Endodermal cell (in vitro differentiated cells): ENCODE measurements around the gene PRKCE. TPM values are rescaled to one million over a fixed set of nuclear protein-coding genes. Genes with fewer than 3 reads are reported as not detected.

Experiments
- DNase-seq: peaks from one replicate; pipeline ENCODE4 v3.0.0-alpha.2; 2017
- H3K27ac ChIP-seq: 2 replicates; pipeline ENCODE4 v1.5.1; 2013; ENCODE audit warnings: mild to moderate bottlenecking, low read depth, low read length, moderate library complexity
- H3K27me3 ChIP-seq: 2 replicates; pipeline ENCODE4 v1.6.1; 2013; ENCODE audit warnings: mild to moderate bottlenecking, low read length, moderate library complexity; ENCODE audit not compliant: insufficient read depth, control insufficient read depth, poor library complexity, severe bottlenecking
- H3K36me3 ChIP-seq: 2 replicates; pipeline ENCODE4 v1.7.0; 2013; ENCODE audit warnings: mild to moderate bottlenecking, low read length, moderate library complexity; ENCODE audit not compliant: control insufficient read depth, insufficient read depth
- H3K4me1 ChIP-seq: one replicate; pipeline ENCODE4 v1.7.0; 2013; ENCODE audit warnings: low read length; ENCODE audit not compliant: control insufficient read depth, insufficient read depth
- H3K4me3 ChIP-seq: 2 replicates; pipeline ENCODE4 v1.5.1; 2013; ENCODE audit warnings: mild to moderate bottlenecking, low read length, moderate library complexity
- H3K9ac ChIP-seq: 2 replicates; pipeline ENCODE4 v1.6.1; 2013; ENCODE audit warnings: mild to moderate bottlenecking, low read length, moderate library complexity; ENCODE audit not compliant: poor library complexity, severe bottlenecking; ENCODE audit errors: extremely low read depth
- H3K9me3 ChIP-seq: 2 replicates; pipeline ENCODE4 v1.6.1; 2013; ENCODE audit warnings: mild to moderate bottlenecking, low read length, moderate library complexity; ENCODE audit not compliant: control insufficient read depth
- H3K27ac Mint-ChIP-seq: 2 replicates; pipeline ENCODE4 v1.8.0; 2020; ENCODE audit warnings: mixed read lengths
- H3K27me3 Mint-ChIP-seq: 2 replicates; pipeline ENCODE4 v1.8.0; 2021; ENCODE audit warnings: mild to moderate bottlenecking, mixed read lengths; ENCODE audit not compliant: insufficient read depth
- H3K36me3 Mint-ChIP-seq: 2 replicates; pipeline ENCODE4 v1.8.0; 2020; ENCODE audit warnings: low read depth, mixed read lengths
- H3K4me1 Mint-ChIP-seq: 2 replicates; pipeline ENCODE4 v1.8.0; 2020; ENCODE audit warnings: mixed read lengths
- H3K4me3 Mint-ChIP-seq: 2 replicates; pipeline ENCODE4 v1.8.0; 2020; ENCODE audit warnings: mild to moderate bottlenecking, moderate library complexity, mixed read lengths
- H3K9me3 Mint-ChIP-seq: 2 replicates; pipeline ENCODE4 v1.8.0; 2020; ENCODE audit warnings: mild to moderate bottlenecking, mixed read lengths
- CTCF ChIP-seq: fragments of 200-600 bp; sonication (generic); conservative IDR thresholded peaks from 2 replicates; pipeline ENCODE4 v1.5.0; 2021; ENCODE audit warnings: antibody characterized with exemption, mild to moderate bottlenecking
- WGBS, 2 experiments: methylation state at CpG; one replicate each; pipeline versions ENCODE4 v1.1.5 to v1.1.7; 2013; ENCODE audit warnings: missing lambda C conversion rate in 2 of 2, mixed read lengths in 1 of 2; ENCODE audit not compliant: insufficient coverage in 1 of 2, insufficient read length in 1 of 2; 5-methylcytosine and 5-hydroxymethylcytosine counted together
- total RNA-seq, 2 donors: library from RNA; stranded (reverse); fragmentation: NEBNext Ultra II Directional in 1 of 2; extraction: Animal tissue kit (Norgen Biotek cat#: 25700) in 1 of 2; gene quantifications; 2 replicates in 1 of 2; 3 replicates in 1 of 2; pipeline ENCODE4 v1.2.1, GENCODE V29; 2021

PRKCE gene
- total RNA-seq, 2 donors from 2014 or later = 1.4 to 1.7 TPM

GRCh38 chr2:46051085-46051484, 399.6 kb downstream of the PRKCE start:
- Mint-ChIP-seq H3K9me3 (peaks cover 20% of the 10 kb centered on the region), H3K4me1 (peaks cover 32% of the 10 kb centered on the region), H3K27me3 (no peaks in the 10 kb centered on the region), H3K27ac (no peak overlapping the region), H3K4me3 (no peak overlapping the region), H3K36me3 (peaks cover 2% of the 10 kb centered on the region)
- Histone ChIP-seq H3K4me1 (peaks cover 23% of the 10 kb centered on the region), H3K9me3 (peaks cover 14% of the 10 kb centered on the region), H3K36me3 (no peaks in the 10 kb centered on the region), H3K27ac (no peak overlapping the region), H3K4me3 (no peak overlapping the region), H3K27me3 (no peaks in the 10 kb centered on the region), H3K9ac (no peak overlapping the region)
- 89 to 100% methylated on average over 1 of the region's 1 CpG for WGBS, 2 experiments
- TF ChIP-seq CTCF = no peak
- DNase-seq = no peak

GRCh38 chr2:46053564-46053963, 402.1 kb downstream of the PRKCE start:
- H3K27ac ChIP-seq = no peak overlapping the region

GRCh38 chr2:46056541-46056940, 405.1 kb downstream of the PRKCE start:
- H3K4me1 ChIP-seq = peaks cover 12% of the 10 kb centered on the region
- peaks cover 2% of the 10 kb centered on the region for H3K36me3 Mint-ChIP-seq
- no peak overlapping the region for H3K27ac Mint-ChIP-seq
- no peak overlapping the region for H3K27ac ChIP-seq
- peaks cover 22% of the 10 kb centered on the region for H3K9me3 Mint-ChIP-seq
- H3K36me3 ChIP-seq = no peaks in the 10 kb centered on the region
- H3K9me3 ChIP-seq = peaks cover 14% of the 10 kb centered on the region
- 100% methylated on average over 1 of the region's 1 CpG for WGBS, 2 experiments
- no peak for TF ChIP-seq CTCF
- no peaks in the 10 kb centered on the region for H3K27me3 Mint-ChIP-seq
- no peaks in the 10 kb centered on the region for H3K27me3 ChIP-seq
- peaks cover 14% of the 10 kb centered on the region for H3K4me1 Mint-ChIP-seq
- no peak for DNase-seq
- no peak overlapping the region for H3K9ac ChIP-seq
- H3K4me3 Mint-ChIP-seq = no peak overlapping the region
- no peak overlapping the region for H3K4me3 ChIP-seq

More at GRCh38 chr2:46053564-46053963, 402.1 kb downstream of the PRKCE start:
- Histone ChIP-seq H3K9me3 (peaks cover 14% of the 10 kb centered on the region), H3K9ac (no peak overlapping the region), H3K27me3 (no peaks in the 10 kb centered on the region), H3K4me3 (no peak overlapping the region), H3K4me1 (peaks cover 15% of the 10 kb centered on the region), H3K36me3 (no peaks in the 10 kb centered on the region)
- WGBS, 2 experiments = 95 to 97% methylated on average over 7 to 9 of the region's 9 CpGs
- no peak for TF ChIP-seq CTCF
- H3K27me3 Mint-ChIP-seq = no peaks in the 10 kb centered on the region
- H3K9me3 Mint-ChIP-seq = peaks cover 22% of the 10 kb centered on the region
- no peak overlapping the region for H3K4me3 Mint-ChIP-seq
- H3K36me3 Mint-ChIP-seq = peaks cover 2% of the 10 kb centered on the region
- no peak for DNase-seq
- peaks cover 25% of the 10 kb centered on the region for H3K4me1 Mint-ChIP-seq
- no peak overlapping the region for H3K27ac Mint-ChIP-seq
